HG03565 (cell line): Measurements from ENCODE around the gene CREB3.

Source experiments
- ATAC-seq: cut with Tn5 transposase; IDR thresholded peaks from one replicate; pipeline ENCODE4 v1.9.1; 2021; ENCODE audit warnings: mild to moderate bottlenecking, moderate library complexity; ENCODE audit not compliant: unreplicated experiment

Gene CREB3

GRCh38 chr9:35700942-35701341, 31.5 kb upstream of the CREB3 start:
- no peak for ATAC-seq

- ATAC-seq: no peak
Observed at GRCh38 chr9:35702696-35703095, 29.8 kb upstream of the CREB3 start.

- no peak for ATAC-seq
Observed at GRCh38 chr9:35703906-35704672, 28.4 kb upstream of the CREB3 start.

- no peak for ATAC-seq
Observed at GRCh38 chr9:35705372-35705771, 27.1 kb upstream of the CREB3 start.

- ATAC-seq: no peak
Observed at GRCh38 chr9:35705836-35706430, 26.5 kb upstream of the CREB3 start.

- no peak for ATAC-seq
Observed at GRCh38 chr9:35706951-35707350, 25.5 kb upstream of the CREB3 start.

- no peak for ATAC-seq
Observed at GRCh38 chr9:35708146-35708545, 24.3 kb upstream of the CREB3 start.

GRCh38 chr9:35710818-35711500, 21.5 kb upstream of the CREB3 start:
- ATAC-seq: no peak

GRCh38 chr9:35711501-35712428, 20.7 kb upstream of the CREB3 start:
- ATAC-seq: no peak

GRCh38 chr9:35712762-35713400, 19.6 kb upstream of the CREB3 start:
- ATAC-seq: no peak

GRCh38 chr9:35713578-35713977, 18.9 kb upstream of the CREB3 start:
- ATAC-seq: no peak

GRCh38 chr9:35714123-35714522, 18.3 kb upstream of the CREB3 start:
- no peak for ATAC-seq

- ATAC-seq: no peak
Observed at GRCh38 chr9:35714579-35715252, 17.8 kb upstream of the CREB3 start.

- ATAC-seq: no peak
Observed at GRCh38 chr9:35716230-35716629, 16.2 kb upstream of the CREB3 start.

- ATAC-seq: no peak
Observed at GRCh38 chr9:35717132-35717870, 15.2 kb upstream of the CREB3 start.

GRCh38 chr9:35718721-35719511, 13.6 kb upstream of the CREB3 start:
- no peak for ATAC-seq

- no peak for ATAC-seq
Observed at GRCh38 chr9:35719546-35719945, 12.9 kb upstream of the CREB3 start.

- ATAC-seq: no peak
Observed at GRCh38 chr9:35723426-35723825, 9.0 kb upstream of the CREB3 start.

GRCh38 chr9:35723908-35724307, 8.6 kb upstream of the CREB3 start:
- no peak for ATAC-seq
